GM18867 (cell line): ENCODE data around the gene NHERF2.
A peak's percentile ranks its signal among the peaks of the same experiment; 100 is the strongest.

ENCODE experiments used
- ATAC-seq: cut with Tn5 transposase; IDR thresholded peaks from one replicate; pipeline ENCODE4 v1.9.1; 2021; ENCODE audit warnings: mild to moderate bottlenecking, moderate library complexity; ENCODE audit not compliant: unreplicated experiment

Gene NHERF2

DNA sequence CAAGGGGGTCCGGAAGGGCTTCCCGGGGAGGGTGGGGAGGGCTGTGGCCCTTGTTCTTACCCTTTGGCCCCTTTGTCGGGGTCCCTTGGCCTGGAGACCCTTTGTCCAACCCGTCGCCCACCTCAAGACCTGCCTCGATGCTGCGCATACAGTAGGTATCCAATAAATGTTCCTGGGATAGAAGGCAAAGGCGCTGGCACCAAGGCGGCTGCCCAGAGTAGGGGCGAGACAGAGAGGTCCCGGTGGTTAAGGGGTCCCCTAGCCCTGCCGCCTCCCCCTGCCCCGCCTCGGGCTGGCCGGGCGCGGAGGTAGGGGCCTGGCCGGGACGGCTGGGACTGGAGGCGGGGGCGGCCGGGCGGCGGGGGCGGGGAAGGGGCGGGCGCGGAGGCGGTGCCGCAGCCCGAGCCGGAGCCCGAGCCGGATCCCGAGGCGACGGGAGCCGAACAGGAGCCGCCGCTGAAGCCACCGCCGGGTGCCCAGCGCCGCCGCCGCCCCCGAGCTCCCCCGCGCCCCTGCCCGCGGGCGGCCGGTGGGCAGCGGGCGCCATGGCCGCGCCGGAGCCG is at the start of gene NHERF2:
TSS of gene NHERF2 (plus strand) at position 442 of the 563 bp plus-strand sequence. CDS start at position 546, 104 bp downstream.
- no peak for ATAC-seq

DNA sequence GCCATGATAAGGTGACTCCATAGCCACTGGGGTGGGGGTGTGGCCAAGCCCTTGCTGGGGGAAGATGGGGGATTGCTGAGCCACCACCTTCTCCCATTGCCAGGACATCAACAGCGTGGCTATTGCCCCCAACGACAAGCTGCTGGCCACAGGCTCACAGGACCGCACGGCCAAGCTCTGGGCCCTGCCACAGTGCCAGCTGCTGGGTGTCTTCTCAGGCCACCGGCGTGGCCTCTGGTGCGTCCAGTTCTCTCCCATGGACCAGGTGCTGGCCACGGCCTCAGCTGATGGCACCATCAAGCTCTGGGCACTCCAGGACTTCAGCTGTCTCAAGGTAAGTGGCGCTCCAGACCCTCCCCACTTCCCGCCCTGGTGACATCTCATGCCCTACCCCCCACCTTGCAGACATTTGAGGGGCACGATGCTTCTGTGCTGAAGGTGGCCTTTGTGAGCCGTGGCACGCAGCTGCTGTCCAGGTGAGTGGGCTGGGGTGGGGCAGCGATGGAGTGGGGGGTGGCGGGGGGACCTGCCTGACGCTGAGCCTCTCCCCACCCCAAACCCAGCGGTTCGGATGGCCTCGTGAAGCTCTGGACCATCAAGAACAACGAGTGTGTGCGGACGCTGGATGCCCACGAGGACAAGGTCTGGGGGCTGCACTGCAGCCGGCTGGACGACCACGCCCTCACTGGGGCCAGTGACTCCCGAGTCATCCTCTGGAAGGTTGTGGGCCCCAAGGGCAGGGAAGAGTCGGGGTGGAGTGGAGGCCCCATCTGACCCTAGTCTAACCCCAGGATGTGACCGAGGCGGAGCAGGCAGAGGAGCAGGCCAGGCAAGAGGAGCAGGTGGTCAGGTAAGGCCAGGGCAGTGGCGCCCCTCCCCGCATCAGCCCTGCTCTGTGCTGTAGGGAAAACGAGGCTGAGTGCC is 49.5 kb upstream of the NHERF2 start:
- ATAC-seq: no peak

DNA sequence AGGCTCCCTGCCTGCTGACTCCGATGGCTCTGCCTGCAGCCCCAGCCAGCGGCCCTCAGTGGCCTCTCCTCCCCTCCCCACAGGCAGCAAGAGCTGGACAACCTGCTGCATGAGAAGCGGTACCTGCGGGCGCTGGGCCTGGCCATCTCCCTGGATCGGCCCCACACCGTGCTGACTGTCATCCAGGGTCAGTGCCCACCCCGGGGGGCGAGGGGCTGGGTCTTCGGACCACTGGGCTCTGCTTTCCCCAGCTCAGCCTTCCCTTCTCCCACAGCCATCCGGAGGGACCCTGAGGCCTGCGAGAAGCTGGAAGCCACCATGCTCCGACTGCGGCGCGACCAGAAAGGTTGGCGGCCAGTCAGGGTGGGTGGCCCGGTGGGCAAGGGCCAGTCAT is 48.8 kb upstream of the NHERF2 start:
- no peak for ATAC-seq

DNA sequence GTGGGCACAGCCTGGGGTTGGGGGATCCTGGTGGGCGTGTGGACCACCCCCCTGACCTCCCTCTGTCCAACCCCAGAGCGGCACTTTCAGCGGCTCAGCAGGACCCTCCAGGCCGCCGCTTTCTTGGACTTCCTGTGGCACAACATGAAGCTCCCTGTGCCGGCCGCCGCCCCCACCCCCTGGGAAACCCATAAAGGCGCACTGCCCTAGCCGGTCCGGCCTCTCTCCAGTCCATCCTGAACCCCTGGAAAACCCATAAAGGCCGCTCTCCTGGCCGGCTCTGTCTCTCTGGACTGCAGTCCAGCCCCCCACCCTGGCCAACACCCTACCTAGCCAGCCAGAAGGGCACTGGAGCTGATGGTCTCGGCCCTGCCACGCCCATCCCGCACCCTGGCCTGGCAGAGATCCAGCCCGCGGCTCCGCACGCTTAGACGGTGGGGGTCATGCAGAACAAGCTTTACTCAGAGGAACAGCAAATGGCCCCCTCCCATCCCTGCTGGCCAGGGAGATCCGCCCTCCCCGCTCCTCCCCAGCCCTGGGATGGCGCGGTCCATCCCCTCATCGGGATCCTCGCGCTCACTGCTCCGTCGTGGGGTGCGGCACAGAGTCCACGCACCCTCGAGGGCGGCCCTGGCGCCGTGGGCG is 48.1 kb upstream of the NHERF2 start:
- no peak for ATAC-seq

DNA sequence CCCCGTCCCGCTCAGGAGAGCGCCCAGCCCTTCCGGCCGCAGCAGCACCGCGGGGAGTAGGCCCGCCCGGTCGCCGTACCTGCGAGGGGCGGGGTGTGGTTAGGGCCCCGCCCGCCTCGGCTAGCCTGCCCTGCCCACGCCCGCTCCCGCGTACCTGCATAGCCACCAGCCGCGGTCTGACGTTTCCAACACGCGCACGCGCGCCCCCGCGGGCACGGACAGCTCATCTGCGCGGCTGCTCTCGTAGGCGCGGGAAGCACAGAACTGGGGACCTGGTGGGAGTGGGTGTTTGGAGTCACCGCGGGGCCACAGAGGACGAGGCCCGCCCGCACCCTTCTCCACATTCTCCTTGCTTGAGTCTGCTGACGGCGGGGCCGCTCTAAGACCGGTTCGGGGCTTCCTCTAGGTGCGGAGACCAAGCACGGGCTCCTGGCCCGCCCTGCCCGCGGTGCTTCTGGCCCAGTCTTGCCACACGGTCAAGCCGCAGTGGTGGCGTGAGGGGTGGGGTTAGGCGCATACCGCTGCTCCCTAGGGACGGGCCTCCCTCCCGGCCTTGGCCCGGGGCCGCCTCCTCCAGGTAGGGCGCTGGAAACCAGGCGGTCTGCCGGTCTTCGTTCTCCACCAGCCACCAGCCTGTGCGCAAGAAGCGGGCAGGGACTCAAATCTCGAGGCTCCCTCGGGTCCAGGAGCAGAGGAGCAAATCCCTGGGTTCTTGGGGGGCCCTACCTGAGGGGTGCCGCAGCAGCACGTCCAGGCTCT is 47.3 kb upstream of the NHERF2 start:
- ATAC-seq: no peak

DNA sequence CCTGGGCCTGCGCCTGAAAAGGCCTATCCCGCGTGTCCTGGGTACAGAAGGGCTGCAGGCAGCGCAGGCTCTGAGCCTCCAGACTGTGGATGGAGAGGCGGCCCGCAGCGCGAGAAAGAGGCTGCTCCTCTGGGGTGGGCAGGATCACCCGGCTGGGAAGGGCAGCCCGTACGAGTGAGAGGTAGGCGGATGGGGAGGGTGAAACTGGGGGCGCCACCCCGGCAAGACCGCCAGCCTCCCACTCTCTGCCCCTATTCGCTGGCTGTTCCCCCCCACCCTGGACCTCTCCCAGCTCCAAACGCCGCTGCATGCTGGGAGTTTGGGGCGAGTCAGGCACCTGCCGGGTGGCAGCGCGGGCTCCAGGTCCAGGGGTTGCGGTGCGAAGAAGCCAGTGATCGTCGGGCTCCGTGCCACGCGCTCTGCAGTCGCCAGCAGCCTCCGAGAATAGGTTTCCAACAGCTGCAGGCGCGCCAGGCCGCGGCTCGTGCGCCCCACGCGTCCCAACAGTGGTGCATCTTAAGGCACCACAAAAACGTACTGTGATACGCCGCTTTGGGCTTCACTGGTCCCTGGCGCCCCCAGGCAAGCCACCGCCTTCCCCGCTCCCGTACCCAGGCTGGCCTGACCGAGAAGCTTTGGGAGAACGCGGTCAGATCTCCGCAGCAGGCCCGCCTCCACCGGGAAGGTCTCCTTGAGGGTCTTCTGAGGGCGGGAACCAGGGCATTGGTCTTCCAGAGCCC is 46.5 kb upstream of the NHERF2 start:
- no peak for ATAC-seq

DNA sequence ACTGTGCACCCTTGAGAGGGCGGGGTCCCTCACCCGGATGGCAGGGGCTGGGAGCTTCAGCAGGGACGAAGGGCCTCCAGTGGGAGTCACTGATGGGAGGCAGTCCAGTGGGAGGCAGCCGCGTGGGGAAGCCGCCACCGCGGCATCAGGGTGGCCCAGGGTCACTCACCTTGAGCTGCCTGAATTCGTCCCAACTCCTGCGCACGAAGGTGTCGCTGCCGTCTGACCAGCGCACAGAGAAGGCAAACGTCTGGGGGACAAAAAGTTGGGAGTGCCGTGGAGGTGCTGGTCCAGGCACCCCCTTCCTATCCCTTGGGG is 46.0 kb upstream of the NHERF2 start:
- no peak for ATAC-seq

DNA sequence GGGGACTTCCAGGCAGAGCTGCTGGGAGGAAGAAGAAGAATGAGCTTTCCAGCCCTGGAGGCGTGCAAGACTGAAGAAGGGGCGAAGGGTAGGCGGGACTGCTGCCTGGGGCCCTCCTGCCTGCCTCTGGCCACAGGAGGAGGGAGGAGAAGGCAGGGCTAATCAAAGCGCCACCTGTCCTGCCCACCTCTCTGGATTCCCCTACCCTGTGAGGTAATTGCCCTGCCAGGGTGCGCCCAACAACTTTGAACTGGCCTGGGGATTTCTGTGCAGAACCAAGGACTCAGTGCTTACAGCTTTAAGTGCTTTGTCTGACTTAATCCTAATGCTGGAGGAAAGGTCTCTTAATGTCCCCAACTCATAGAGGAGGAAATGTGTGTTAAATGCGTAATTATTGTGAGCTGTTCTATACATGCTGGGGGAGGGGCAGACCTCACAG is 45.3 kb upstream of the NHERF2 start, which contains the start of gene NOXO1:
TSS of gene NOXO1 (minus strand) at position 72 of the 439 bp plus-strand sequence. CDS start 290 bp downstream, outside the sequence.
- no peak for ATAC-seq

DNA sequence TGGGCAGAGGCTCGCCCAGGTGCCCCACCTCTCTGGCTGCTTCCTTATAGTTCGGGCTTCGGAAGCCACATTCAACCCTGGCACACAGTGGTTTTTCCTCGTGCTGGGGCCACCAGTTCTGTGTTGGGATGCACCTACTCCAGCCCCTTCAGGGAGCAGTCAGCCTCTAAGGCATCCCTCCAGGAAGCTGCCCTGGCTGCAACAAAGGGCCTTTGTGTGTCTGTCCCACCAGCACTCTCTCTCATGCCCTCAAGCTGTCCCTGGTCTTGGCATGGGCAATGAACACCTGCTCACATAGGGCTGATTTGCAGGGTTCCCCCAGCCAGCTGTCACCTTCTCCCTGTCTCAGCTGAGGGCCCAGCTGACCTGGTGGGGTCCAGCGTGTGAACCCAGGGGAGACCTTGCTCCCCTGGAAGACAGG is 44.7 kb upstream of the NHERF2 start:
- no peak for ATAC-seq

DNA sequence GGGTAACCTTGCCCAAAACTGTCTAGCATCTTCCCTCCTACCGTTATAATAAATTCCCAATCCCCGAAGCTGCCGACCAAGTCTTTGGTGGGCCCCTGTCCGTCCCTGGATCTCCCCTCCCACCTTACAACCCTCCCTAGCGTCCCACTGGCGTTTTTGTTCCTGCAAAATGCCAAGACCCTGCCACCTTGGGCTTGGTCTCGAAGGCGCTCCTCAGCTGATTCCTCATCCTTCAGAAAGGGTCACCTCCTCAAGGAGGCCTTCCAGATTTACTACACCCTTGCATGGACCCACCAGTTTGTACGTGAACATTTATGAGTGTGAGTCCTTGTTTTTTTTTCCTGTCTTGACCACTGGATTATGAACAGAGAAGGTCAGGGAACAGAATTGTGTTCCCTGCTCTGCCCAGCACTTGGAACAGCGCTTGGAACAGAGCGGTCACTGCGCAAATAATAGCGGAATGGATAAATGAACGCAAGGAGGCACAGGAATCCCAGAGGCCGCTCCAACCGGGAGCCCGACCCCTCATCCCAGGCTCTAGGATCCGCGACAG is 43.6 kb upstream of the NHERF2 start:
- no peak for ATAC-seq

DNA sequence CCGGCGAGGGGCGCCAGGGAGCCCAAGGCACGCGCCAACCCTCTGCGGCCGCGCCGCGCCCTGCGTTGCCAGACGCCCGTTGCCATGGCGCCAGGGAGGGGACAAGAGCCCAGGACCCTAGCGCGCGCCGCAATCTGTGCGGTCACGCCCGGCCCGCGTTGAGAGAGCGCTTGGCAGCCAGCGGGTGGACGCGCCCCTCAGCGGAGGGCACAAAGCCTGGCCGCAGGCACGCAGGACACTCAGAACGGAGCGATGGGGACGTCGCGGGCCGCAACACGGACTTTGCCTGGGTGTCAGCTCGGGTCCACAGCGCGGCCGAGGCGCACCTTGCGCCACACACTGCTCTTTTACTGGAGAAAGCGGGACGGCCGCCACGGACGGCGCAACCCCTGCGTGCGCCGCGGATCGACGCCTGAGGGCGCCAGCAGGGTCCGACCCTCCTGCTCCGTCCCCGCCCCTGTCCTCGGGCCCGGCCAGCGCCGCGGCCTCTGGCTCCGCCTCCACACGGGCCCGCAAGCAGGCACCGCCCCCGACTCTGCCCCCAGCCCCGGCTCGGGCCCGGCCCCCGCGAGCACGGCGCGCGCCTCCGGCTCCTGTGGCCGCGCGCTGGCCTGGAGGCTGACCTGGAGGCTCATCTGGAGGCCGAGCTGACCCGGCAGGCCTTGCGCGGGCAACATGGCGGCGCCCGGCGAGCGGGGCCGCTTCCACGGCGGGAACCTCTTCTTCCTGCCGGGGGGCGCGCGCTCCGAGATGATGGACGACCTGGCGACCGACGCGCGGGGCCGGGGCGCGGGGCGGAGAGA is 43.0 kb upstream of the NHERF2 start, which contains the start of gene GFER:
TSS of gene GFER (plus strand) at position 650 of the 803 bp plus-strand sequence. CDS start at position 676, 26 bp downstream.
- peak; percentile 74 for ATAC-seq

DNA sequence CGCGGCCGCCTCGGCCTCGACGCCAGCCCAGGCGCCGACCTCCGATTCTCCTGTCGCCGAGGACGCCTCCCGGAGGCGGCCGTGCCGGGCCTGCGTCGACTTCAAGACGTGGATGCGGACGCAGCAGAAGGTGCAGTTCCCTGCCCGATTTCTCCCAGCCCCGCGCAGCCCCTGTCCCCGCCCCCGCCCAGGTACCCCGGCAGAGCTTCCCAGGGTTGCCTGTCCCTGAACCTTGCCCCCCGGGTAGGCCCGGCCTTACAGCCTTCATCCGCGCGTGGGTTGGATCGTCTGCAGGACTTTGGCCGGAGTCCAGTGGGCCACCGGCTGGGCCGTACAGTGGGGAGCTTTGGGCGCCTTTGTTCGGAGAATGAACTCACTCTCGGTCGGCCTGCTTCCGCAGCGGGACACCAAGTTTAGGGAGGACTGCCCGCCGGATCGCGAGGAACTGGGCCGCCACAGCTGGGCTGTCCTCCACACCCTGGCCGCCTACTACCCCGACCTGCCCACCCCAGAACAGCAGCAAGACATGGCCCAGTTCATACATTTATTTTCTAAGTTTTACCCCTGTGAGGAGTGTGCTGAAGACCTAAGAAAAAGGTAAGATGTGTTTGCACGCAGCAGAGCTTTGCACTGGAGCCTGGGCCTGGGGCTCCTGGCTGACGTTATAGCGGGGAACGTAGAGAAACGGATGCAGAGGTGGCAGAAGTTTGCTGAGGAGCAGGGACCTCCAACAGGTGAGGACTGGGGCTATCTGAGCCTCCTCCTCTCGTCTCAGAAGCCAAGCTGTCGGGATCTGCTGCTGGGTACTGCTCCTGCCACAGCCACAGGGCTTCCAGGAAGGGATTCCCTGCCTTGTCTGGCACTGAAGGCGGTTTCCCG is 42.1 kb upstream of the NHERF2 start:
- no peak for ATAC-seq

DNA sequence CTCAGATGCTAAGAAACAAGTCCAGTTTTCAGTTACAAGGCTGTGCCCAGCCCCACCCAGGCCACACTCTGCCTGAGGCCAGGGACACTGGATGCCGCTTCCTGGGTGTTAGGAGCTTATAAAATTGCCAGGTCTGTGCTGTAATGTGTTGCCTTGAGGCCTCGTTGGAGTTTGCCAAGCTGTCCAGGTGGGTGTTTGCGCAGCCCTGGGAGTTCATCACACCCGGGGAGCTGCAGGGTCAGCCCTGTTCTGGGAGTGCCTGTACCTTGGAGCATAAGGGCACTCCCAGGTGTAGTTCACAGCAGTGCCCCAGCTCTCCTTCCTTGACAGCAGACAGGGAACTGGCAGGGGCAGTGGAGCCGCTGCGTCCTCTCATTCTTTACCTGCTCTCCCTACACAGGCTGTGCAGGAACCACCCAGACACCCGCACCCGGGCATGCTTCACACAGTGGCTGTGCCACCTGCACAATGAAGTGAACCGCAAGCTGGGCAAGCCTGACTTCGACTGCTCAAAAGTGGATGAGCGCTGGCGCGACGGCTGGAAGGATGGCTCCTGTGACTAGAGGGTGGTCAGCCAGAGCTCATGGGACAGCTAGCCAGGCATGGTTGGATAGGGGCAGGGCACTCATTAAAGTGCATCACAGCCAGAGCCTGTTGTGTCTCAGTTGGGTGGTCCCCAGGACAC is 41.1 kb upstream of the NHERF2 start:
- no peak for ATAC-seq

DNA sequence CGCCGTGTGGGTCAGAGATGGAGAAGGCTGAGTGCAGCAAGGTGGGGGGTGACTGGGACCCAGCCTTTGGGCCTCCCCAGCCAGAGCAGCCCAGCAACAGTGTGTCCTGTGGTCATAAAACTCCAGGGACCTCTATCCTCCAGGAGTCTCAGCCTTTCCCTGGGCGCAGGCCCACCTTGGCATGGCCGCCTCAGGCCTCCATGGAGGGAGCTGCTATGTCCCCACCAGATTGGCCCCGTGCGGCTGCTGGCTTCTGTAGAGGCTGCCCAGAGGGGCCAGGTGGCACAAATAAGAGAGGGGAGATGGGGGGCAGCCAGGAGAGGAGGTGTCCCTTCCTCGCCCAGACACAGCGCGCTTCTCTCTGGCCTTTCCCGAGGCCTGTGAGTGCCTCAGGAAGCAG is 39.5 kb upstream of the NHERF2 start:
- ATAC-seq: no peak

DNA sequence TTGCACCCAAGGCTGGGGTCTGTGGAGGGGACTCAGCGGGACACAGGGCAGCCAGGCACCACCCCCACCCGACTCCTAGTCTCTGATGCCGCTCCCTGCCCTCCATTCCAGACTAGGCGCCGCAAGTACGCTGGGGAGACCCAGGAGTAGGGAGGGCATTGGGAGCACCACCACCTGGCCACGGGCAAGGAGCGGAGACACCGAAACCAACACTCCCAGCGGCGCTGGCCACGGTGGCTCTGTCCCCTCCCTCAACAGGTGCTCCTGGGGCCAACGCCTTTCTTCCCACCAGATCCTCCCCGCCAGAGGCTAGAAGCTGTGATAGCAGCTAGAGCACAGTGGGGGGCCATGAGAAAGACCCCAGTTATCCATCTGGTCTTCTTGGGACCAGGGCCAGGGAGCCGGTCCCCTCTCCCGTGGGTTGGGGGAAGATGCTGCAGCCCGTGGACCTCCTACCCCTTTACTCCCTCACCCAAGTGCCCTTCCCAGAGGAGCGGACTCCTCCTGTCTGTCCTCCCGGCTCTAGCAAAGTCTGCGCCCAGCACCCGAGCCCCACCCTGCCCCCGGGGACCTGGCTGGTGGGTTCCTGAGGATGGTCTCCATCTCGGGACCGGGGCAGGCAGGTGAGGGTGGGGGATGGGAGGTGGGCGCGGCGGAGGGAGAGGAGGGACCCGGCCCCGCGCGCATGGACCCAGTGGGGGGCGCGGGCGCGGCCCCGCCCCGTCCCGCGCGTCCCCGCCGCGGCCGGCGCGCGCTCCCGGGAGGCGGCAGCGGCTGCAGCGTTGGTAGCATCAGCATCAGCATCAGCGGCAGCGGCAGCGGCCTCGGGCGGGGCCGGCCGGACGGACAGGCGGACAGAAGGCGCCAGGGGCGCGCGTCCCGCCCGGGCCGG is 37.2 kb upstream of the NHERF2 start, which contains the start of gene SYNGR3:
TSS of gene SYNGR3 (plus strand) at position 762 of the 892 bp plus-strand sequence. CDS start 133 bp downstream, outside the sequence.
- no peak for ATAC-seq

DNA sequence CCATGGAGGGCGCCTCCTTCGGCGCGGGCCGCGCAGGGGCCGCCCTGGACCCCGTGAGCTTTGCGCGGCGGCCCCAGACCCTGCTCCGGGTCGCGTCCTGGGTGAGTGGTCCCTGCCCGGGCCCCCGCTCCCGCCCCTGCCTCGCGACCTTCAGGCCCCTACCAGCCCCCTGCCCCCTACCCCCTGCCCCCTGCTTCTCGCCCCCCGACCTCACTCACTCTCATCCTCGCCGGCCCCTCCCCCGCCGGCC is 36.7 kb upstream of the NHERF2 start:
- no peak for ATAC-seq
